AG20443 (cell line): ENCODE measurements around the gene PHETA2.
"Not testable (repeated sequence)": the region's sequence is repeated elsewhere in the genome, so short reads cannot be mapped to it uniquely, and the experiment has no call there.

Experiments used
- DNase-seq: peaks from one replicate; pipeline ENCODE4 v3.0.0; 2012; ENCODE audit warnings: low spot score, mixed read lengths

The PHETA2 gene

DNA sequence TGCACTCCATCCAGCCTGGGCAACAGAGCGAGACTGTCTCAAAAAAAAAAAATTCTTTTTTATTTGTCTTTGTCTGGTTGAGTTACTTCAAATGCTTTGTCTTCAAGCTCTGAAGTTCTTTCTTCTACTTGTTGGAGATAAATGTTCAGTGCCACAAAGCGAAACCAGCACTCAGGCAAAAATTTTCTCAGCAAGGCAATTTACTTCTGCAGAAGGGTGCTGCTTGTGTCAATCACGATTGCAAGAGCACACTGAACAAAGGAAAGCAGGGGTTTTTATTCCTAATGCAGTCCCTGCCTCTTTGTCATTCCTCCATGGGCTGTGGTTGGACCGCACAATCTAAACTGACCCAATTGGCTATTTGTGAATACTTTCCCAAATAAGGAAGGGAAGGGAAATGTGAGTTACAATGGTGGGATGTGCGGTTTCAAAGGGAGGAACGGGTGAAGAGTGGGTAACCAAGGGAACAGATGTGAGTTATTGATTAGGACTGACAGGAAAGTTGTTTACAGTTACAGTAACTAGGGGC lies 30.3 kb downstream of the PHETA2 start:
- DNase-seq, result not testable (repeated sequence)

- no peak for DNase-seq
Observed at GRCh38 chr22:42108848-42109247, 34.8 kb downstream of the PHETA2 start.

DNA sequence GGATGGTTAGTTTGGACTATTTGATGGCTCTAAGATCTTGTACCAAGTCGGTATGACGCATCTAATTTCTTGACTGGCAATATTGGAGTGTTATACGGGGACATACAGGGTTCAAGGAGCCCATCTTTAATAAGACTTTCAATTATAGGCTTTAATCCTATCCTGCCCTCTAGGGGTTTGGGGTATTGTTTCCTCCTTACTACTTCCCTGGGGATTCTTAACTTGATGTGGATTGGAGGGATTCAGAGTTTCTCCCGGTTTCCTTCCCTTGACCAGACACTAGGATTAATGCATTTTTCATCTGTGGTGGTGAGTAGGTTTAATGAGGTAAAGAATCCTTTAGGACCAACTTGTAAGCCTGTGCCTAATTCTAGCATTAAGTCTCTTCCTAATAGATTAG lies 37.8 kb downstream of the PHETA2 start:
- DNase-seq, result no peak

- not testable (repeated sequence) for DNase-seq
Observed at GRCh38 chr22:42112793-42113192, 38.7 kb downstream of the PHETA2 start.

DNA sequence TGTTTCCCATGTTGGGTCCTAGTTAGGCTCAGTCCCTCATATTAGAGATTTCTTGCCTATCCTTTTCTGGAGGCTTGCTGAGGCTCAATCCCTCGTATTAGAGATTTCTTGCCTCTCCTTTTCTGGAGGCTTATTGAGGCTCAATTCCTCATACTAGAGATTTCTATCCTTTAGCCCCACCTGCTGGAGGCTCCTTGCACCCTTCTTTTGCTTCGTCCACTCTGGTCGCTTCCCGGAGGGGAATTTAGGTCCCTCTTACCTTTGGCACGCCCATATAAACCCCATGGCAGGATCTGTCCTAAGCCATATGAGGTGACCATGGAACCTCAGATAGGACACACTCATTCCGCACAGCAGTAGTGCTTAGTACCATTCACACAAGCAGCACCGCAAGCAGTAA lies 40.7 kb downstream of the PHETA2 start:
- DNase-seq, result no peak

- not testable (repeated sequence) for DNase-seq
Observed at GRCh38 chr22:42115420-42115830, 41.4 kb downstream of the PHETA2 start.

DNA sequence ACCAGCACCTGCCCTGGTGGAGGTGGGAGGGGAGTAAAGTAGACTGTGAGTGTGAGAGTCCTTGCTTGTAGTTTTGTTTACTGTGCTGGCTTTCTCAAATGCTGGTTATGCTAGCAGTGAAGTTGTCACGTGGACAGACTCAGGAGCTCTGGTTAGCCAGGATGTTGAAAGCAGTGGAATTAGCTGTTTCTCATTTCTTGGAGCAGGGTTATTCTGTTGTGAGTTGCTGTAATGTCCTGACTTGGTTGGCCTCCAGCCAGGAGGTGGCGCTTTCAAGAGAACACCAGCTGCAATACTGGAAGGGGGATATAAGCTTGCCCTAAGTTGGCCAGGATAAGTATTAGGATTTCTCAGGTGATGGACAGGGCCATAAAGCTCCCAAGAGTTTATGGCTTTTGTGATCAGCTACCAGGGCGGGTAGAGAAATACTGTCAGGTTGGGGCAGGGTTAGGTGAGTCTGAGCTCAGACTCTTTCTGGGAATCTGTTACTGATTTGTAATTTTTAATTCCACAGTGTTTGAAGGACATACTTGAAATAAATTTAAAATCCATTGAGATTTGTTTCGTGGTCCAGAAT lies 42.9 kb downstream of the PHETA2 start:
- no peak for DNase-seq

- DNase-seq, result not testable (repeated sequence)
Observed at GRCh38 chr22:42120231-42121021, 46.4 kb downstream of the PHETA2 start.

GRCh38 chr22:42123529-42123928 lies 49.5 kb downstream of the PHETA2 start:
- not testable (repeated sequence) for DNase-seq

DNA sequence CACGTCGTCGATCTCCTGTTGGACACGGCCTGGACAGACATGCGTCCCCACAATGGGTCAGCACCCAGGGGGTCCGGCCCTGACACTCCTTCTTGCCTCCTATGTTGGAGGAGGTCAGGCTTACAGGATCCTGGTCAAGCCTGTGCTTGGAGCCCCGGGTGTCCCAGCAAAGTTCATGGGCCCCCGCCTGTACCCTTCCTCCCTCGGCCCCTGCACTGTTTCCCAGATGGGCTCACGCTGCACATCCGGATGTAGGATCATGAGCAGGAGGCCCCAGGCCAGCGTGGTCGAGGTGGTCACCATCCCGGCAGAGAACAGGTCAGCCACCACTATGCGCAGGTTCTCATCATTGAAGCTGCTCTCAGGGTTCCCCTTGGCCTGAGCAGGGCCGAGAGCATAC lies 53.6 kb downstream of the PHETA2 start:
- DNase-seq, result no peak

GRCh38 chr22:42128007-42128406 lies 54.0 kb downstream of the PHETA2 start:
- DNase-seq, result not testable (repeated sequence)
